HG03139 (cell line): ENCODE measurements around the gene PDE9A.

Experiments used
- ATAC-seq: cut with Tn5 transposase; IDR thresholded peaks from one replicate; pipeline ENCODE4 v1.9.1; 2021; ENCODE audit not compliant: unreplicated experiment

The PDE9A gene

GRCh38 chr21:42670058-42670880, 16.8 kb downstream of the PDE9A start:
- no peak for ATAC-seq

- no peak for ATAC-seq
Observed at GRCh38 chr21:42670884-42671283, 17.5 kb downstream of the PDE9A start.

- no peak for ATAC-seq
Observed at GRCh38 chr21:42671778-42672593, 18.6 kb downstream of the PDE9A start.

GRCh38 chr21:42672699-42673458, 19.5 kb downstream of the PDE9A start:
- ATAC-seq: no peak

GRCh38 chr21:42673633-42674328, 20.4 kb downstream of the PDE9A start:
- no peak for ATAC-seq

GRCh38 chr21:42674351-42674940, 21.0 kb downstream of the PDE9A start:
- ATAC-seq: no peak

- no peak for ATAC-seq
Observed at GRCh38 chr21:42675403-42675802, 22.0 kb downstream of the PDE9A start.

GRCh38 chr21:42676808-42677207, 23.4 kb downstream of the PDE9A start:
- ATAC-seq: no peak

- no peak for ATAC-seq
Observed at GRCh38 chr21:42677339-42678321, 24.2 kb downstream of the PDE9A start.

GRCh38 chr21:42678618-42679295, 25.3 kb downstream of the PDE9A start:
- ATAC-seq: no peak

GRCh38 chr21:42679319-42680057, 26.1 kb downstream of the PDE9A start:
- ATAC-seq: no peak

- no peak for ATAC-seq
Observed at GRCh38 chr21:42680058-42680330, 26.6 kb downstream of the PDE9A start.

- no peak for ATAC-seq
Observed at GRCh38 chr21:42680429-42680828, 27.0 kb downstream of the PDE9A start.

GRCh38 chr21:42681296-42682206, 28.1 kb downstream of the PDE9A start:
- ATAC-seq: no peak

GRCh38 chr21:42682661-42683210, 29.3 kb downstream of the PDE9A start:
- ATAC-seq: no peak

- no peak for ATAC-seq
Observed at GRCh38 chr21:42683371-42684108, 30.1 kb downstream of the PDE9A start.
